Left renal pelvis (tissue), 4 donors: ENCODE results near the gene ABI3BP. TPM values are rescaled to one million over a fixed set of nuclear protein-coding genes. Genes with fewer than 3 reads are reported as not detected.
A peak's percentile ranks its signal among the peaks of the same experiment; 100 is the strongest.

Experiments
- DNase-seq, 4 donors: peaks; one replicate each; pipeline ENCODE4 v3.0.0-alpha.2; 2013; ENCODE audit warnings: low read depth in 4 of 4, low spot score in 3 of 4
- polyA plus RNA-seq, 4 donors: library from polyadenylated mRNA; unstranded; fragments of 120-200 nt; gene quantifications; one replicate each; pipeline ENCODE4 v1.2.1, GENCODE V29; 2013; ENCODE audit not compliant: insufficient read length in 4 of 4

The ABI3BP gene
- polyA plus RNA-seq, 4 donors = 21.5 to 37.5 (median 27.2) TPM

DNA sequence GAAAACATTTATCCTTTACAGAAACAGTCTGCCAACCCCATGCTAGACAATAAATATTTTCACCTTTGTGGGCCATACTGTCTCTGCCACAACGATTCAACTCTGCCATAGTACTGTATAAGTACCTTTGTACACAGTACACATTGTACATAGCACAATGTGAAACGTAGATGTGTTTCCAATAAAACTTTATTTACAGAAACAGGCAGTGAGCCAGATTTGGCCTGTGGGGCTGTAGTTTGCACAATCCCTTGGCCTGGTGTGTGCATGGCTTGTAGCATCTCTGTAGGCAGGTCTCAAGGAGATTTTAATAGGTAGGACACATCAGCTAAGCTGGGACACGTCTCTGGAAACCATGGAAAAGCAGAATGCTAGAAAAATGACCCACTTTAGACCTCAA, 209.6 kb downstream of the ABI3BP start:
- DNase-seq = no peak

DNA sequence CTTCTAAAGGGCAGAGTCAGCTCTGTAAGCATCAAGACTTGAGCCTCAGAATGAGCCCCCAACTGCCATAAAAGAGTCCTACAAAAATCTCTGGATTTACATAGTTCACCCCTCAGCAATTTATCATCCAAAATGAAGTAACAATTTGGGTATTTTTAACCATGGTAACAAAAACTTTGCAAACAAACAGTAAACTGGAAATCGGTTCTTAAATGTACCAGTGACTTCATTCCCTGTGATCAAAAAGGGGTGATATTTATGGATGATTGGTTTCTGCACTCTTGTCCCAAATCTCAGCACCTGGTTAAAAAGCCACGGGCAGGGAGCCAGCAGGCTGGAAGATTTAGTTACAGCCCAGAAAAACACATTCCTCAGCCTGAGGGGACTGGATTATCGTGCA, 210.3 kb downstream of the ABI3BP start:
- peak in 1 of 4 donors; percentile 14 for DNase-seq

DNA sequence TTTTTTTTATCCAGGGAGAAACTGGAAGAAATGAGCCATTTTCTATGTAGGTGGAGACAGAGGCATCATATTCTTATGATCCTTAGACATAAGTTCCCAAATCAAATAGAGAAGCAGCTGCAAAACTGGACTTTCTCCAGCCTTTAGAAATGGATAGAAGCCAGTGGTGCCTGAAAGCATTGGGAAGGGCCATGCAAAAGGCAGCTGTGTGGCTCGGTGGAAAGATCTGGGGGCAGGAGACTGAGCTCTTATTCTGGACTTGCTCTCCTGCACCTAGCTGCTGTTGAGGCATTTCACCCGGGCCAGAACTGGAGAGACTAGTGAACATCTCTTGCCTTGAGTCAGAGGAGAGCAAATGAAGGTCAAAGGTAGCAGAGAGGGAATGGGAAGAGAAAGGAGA, 210.9 kb downstream of the ABI3BP start:
- no peak for DNase-seq

DNA sequence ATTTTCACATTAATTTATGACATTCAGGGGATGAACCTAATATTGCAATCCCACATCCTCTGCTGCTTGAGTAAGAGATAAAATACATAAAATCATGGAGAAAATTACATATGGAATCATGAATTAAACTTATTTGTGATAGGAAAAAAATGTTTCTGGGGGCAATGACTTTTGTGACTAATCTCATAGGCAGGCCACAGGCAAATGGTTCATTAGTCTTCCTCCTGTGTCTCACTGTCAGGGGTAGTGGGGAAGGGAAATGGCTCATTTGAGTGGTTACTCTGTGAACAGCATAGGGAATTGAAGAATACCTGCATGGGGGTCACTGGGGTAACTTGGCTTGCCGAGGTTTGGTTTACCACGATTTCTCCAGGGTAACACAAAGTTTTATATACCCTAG, 211.9 kb downstream of the ABI3BP start:
- no peak for DNase-seq

DNA sequence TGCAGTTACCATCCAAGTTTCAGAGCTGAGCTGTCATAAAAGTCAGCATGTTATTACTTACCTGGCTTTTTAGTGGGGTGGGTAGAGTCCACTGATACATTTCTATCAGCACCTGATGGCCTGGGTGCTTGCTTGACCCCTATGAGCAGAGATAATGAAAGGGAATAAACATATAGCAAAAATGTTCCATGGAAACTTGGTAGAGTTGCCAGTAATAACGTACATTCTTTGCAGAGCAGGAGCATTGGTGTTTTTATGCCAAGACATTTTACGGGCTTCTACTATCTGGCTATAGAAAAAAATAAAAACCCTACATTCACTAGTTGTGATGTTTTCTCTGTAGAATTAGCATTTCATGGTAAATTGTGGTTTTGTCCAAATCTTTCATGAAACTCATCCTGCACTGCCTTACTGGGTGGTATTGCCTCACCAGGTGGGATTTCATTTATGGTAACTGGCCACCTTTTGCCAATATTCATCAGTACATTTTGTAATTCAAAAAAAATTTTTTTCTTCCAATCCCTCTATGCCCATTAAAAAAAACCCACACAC, 213.1 kb downstream of the ABI3BP start:
- DNase-seq = no peak

DNA sequence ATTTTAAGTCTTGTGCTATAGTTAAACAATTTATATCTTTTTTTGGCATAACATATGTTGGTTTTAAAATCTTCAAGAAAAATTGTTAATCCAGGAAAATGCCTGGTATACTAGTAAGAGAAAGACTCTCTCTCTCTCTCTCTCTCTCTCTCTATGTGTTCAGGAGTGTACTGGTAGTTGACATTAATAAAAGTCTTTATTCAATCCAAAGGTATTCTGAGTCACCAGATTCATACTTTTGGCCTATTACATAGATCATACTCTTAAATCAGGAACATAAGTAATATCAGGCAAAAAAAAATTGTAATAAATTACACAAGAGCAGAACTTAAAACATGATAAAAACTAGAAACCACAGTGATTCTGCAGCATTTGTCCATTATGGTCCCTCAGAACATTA, 213.7 kb downstream of the ABI3BP start:
- DNase-seq = no peak

DNA sequence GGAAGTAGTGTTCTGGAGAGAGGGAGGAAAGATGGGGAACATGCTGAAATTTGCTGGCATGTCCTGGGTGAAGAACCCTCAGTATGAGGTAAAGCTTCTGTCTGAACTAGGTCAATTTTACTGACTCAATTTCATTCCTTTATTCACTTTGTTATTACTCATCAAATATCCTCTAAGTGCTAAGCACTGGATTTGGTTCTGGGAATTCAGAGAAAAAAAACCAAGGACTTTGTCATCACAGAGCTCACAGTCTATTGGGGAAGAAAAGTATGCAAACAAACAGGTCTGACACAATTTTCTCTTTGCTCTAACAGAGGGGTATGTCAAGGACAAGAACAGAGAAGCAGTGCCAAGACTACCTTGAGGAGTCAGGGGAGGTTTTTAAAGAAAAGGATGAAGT, 215.9 kb downstream of the ABI3BP start:
- DNase-seq = no peak

DNA sequence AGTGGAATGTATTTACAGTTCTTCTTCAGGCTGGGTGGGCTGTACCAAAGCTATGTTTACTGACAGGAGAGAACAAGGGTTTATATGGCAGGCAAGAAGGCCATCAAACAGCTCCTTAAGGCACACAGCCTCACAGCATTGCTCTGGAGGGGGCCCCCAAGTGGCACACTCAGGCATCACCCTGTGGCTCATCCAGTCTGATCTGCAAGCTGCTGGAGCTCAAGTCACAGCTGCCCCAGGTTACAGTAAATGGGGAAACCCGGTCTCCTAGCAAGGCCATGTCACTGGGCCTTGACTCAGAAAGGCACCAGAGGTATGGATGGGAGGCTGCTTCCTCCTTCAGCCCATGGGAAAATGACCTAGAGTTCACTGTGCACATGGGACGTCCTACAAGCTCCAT, 216.5 kb downstream of the ABI3BP start:
- no peak for DNase-seq

DNA sequence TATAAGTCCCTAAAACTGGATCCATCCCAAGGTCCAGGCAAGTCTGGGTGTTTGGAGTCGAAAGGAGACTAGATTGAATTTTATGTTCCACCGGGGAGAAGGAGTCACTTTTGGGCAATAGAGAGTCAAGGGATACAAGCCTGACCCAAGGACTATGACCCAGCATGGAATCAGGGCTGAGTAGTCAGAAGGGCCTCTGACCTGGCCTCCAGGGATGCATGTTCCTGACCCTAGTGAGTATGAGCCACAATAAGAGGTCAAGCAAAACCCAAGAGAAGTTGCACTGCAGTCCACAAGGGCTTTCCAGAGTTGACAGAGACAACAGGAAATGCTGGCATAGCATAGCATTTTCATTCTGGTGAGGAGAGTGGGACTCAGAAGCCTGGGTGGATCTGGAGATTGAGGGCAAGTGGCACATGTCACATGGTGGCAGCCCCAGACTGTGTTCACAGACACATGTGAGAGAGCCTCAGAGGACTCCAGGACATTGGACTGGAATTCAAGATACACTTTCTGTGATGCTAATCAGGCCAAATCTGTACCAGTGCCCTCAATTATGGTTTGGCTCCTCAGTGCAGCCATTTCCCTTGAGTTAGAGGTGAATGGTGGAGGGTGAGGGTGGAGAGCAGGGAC, 217.0 kb downstream of the ABI3BP start:
- no peak for DNase-seq

DNA sequence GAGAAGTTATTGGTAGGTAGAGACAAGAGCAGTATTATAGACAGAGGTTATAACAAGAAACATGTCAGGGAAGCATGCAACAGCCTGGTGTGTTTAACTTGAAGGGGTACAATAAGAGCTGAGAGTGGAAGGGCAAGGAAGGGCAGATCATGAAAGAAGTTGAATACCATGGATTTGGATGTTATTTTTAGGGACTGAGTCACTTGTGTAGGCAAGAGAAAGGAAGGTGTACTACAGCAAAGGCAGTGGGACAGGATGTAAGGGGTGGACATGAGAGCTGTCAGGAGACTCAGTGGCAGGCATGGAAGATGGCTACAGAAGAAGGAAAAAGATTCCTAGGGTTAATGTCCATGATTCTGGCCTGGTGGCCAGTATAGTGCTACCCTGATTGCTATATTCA, 217.6 kb downstream of the ABI3BP start:
- no peak for DNase-seq

DNA sequence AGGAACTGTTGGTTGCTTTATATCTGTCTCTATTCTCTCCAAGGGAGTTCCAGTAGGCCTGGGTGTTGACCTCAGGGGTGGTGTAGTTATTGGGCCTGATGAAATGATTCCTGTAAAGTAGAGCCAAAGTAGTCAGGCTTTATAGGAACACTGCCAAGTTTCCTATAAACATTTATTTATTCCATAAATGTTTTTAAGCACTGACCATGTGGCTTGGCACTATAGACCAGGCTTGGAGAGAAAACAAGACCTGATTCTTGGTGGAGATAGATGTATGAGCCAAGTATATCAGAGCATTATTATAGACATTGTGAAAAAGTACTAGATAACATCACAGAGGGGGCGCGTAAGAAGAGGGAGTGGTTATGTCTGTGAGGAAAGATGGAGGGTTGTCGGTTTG, 218.0 kb downstream of the ABI3BP start:
- no peak for DNase-seq

DNA sequence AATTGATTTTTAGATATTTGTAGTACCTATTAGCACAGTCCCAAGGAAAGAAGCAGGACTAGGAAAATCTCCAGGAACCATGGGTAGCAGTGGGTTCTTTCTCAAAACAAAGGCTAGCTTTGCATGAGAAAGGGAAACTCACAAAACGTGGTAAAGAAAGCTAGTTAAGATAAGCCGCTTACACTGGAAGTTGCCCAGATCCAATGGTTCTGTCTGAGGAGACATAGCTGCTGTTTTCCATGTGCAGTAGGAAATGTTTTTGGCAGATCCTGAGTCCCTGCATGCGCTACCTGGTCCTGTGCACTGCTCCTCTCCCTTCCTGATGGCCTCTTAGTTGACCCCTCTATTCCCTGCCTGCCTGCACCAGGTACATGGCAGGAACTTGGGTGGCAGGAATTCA, 223.5 kb downstream of the ABI3BP start:
- DNase-seq = no peak

DNA sequence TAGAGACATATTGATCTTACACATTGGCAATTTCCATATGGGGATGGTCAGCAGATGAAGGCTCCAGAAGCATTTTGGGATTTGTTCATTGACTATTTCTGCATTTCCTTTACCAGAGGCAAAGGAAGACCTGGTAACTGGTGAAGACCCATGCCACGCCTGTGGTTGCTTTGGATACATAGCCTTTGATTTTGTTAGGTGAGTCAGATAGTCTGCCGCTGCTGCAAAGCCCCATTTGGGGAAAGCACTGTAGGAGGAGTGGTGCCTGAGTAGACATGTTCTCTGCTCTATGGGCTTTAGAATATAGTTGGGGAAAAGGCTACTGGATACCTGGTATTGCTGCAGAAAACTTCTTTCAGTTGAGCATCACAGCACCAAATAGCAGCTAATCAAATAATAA, 227.2 kb downstream of the ABI3BP start:
- no peak for DNase-seq

DNA sequence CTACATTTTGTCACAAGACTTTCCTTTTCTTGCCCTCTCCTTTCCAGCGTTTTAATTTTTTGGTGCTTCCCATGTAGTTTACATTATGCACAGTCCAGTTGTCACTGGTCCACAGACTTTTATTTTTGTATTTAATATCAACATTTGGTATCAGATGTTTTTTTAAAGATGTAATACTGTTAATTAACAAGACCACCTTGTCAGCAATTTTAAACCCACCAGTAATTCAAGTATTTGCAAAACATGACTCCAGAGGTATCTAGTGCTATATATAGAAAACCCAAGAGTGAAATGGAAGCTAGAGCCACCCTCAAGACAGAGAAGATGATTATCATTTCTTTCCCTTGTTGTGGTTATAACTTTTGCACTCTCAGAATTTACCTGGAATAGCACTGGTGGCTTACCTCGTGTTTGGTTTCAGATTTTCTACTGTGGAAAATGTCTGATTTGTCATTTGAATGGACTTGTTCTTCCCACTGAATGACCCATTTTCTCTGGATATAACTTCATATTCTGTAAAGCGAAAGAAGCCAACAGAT, 227.7 kb downstream of the ABI3BP start:
- DNase-seq = no peak

DNA sequence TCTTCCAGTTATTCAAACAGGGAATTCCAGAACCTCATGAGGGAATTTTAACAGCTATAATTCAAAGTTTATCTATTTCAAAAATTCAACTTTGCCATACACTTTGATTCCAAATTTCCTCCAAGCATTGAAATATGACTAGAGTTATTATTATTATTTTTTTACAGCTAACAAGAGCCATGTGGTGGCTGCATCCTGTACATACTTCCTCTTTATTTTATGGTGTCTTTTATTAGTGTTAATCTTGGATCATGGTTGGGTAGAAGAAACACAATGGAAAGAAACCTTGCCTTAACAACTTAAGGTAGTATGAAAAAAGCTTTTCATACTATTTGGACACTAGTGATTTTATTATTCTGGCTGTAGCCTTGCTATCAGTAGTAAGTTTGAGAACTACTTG, 231.3 kb downstream of the ABI3BP start:
- no peak for DNase-seq

DNA sequence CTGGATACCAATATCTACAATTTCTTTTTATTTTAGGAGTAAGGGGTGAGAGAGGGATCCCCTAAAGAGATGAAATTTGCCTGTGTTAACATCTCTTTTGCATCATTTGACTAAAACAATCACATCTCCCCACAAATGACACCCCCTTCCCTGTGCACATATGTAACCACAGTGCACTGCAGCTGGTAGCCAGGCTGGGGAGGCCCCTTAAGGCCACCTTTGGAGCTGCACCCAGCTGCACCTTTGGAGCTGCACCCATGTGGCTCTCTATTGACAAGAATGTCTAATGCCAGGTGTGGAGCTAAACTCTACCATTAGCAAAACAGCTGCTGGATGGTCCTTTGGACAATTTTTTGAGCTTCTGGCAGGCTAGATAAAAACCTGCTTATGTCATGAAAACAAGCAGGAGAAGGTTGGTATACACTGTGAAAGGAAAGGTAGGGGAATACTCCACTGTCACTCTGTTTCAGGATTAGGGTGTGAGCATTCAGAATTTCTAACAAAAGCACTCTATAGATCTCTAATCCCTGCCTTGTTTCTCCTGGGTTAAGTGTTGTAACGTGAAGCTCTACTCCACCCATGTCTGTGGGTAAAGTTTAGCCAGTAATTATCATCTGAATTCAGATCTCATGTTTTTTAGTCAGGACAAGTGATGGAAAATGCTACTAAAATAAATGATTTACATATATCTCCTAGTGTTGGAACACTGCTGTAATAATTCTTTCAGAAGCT, 231.8 kb downstream of the ABI3BP start:
- DNase-seq = no peak

DNA sequence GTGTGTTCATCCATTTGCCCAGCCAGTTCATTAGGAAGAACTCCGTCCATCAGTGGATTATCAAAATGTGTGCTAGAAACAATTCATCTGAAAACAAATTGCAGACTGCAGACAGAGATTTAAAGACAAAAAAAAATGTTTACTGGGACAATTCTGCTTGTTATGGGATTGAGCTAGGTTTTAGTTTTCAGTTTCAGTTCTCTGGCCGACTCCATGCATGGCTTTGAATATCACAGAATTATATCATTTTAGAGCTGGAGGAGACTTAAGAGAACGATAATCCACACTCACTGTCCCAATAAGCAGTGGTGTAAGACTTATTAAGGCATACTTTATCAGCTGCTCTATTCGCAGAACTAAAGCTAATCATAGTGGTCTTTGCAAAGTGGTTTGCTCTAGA, 232.8 kb downstream of the ABI3BP start:
- DNase-seq = no peak

DNA sequence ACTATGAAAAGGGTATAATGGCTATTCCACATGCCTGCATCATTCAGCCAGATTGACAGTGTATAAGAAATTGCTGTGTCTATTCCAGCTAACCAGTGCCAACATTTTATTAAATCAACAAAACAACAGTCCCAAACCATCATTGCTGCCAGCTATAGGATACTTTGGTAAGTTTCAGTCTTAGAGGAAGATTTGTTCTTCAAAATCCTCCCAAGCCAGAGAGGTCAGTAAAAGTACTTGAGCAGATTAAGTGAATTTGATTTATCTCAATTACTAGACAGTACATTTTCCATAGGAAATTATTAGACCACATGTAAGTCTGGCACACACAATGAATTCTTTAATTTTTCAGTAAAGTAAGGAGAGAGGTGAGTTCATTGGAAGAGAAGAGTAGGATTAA, 233.3 kb downstream of the ABI3BP start:
- no peak for DNase-seq

DNA sequence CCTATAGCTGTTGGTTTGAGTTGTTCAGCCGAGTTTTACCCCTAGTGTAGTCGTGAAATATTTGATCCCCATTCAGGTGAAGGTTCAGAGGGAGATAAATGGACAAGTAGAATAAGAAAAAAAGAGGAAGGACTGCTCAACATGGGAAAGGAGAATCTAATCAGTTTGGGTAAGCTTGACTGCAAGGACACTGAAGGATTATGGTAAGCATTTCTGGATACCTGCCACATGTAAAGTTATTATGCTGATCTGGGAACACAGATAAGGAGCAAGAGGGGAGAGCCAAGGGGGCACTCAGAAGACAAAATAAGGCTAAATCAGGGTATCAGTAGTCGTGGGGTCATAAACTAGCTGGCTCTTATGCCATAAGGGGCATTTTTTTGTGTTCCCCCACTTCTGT, 234.1 kb downstream of the ABI3BP start:
- no peak for DNase-seq

DNA sequence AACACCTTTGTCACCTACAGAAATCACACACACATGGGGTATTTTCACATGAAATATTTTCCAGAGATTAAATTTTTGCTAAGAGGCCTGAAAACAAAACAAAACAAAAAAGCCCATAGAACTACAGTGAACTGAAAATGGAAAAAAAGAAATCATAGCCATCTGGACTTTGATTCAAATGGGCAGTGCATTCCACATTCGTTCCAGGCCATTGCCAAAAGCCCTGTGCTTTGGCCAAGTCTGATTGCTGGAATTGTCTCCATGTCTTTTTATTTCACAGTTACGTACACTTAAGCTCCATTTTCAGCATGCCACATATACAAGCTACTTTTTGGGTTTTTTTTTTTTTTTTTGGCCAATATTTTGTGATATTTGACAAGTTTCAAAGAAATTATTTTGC, 236.8 kb downstream of the ABI3BP start:
- DNase-seq = no peak

DNA sequence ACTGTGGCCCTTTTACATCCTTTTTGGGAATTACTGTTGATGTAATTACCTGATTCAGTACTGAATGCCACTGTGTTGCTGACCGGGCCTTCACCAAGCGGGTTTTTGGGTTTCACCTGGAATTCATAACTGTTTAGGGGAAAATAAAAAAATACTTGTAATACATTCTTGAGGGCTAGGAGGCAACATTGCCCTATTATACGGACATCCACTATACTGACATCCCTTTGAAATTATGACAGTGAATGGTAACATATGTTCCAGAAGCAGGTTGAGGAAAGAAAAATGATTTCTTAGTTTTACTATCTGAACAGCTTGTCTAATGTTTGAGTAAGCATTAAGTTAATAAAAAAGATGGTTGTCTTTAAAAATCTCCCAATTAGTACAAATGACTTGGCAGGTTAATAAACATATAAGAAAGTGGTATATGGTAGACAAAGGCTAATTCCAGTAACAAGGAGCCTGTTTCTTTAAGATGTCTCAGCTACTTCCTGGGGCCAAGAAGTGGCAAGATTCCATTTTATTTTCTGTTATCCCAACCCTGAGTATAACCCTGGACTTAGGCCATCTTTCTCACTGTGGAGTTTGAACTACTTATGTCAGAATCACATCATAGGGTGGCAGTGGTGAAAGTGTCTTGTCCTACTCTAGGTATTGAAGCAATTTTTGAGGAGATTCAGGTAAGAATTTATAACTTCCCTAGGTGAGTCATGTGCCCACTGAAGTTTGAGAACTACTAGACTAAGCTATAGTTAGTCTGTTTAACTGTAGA, 238.5 kb downstream of the ABI3BP start:
- no peak for DNase-seq
